ENCODE data around the gene ASGR2.

DNA sequence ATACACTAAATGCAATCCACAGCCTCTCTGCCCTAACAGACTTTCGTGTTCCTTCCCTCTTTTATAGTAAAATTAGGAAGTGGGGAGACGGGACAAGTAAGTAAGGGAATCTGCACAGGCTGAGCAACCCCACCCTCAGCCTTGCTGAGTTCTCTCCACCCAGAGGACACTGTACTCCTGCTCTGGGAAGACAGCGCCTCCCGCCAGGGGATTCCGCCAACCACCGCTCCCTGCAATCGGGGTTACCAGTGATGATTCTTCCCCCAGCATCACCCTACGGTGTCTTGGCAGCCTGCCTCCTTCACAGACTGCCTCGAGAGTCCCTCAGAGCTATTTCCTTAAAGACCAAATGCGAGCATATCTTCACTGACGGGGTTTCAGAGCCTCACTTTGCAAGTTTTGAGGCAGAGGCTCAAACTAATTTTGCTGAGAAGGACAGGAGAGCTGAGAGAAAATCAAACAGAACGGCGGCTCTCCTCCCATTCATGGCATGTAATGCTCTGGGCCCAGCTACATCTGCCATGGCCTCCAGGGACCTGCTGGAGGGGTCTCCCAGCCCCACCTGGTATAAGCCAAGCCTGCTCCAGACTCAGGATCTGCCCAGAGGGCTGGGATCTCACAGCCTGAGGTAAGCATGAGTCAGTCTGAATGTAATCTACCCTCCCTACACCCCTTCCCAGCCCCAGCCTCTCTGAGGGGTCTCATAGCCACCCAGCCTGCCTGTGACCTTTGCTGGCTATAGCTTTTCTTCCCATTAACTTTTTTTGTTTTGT is 22.7 kb upstream of the ASGR2 start:
- no peak for TF ChIP-seq EZH2 (optimal IDR thresholded peaks at IDR 0.05; ENCODE audit: low read depth, low read length)
- TF ChIP-seq, protein P1, sequence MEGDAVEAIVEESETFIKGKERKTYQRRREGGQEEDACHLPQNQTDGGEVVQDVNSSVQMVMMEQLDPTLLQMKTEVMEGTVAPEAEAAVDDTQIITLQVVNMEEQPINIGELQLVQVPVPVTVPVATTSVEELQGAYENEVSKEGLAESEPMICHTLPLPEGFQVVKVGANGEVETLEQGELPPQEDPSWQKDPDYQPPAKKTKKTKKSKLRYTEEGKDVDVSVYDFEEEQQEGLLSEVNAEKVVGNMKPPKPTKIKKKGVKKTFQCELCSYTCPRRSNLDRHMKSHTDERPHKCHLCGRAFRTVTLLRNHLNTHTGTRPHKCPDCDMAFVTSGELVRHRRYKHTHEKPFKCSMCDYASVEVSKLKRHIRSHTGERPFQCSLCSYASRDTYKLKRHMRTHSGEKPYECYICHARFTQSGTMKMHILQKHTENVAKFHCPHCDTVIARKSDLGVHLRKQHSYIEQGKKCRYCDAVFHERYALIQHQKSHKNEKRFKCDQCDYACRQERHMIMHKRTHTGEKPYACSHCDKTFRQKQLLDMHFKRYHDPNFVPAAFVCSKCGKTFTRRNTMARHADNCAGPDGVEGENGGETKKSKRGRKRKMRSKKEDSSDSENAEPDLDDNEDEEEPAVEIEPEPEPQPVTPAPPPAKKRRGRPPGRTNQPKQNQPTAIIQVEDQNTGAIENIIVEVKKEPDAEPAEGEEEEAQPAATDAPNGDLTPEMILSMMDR (IDR thresholded peaks at IDR 0.05; ENCODE audit: low read length) = no peak
- TF ChIP-seq EZH2phosphoT487 (IDR thresholded peaks at IDR 0.05; ENCODE audit: low read length) = no peak

Measured in MM.1S (cell line).